ENCODE data around the gene PTP4A1. TPM values are rescaled to one million over a fixed set of nuclear protein-coding genes. Genes with fewer than 3 reads are reported as not detected.

PTP4A1 gene
- total RNA-seq = 28.7 and 30.1 TPM in 2 replicates

GRCh38 chr6:63572044-63572746 lies at the start of gene PTP4A1, which contains the start of gene LOC128125822:
TSS of gene PTP4A1 (plus strand) at chr6:63572480. CDS start at chr6:63576881, 4,401 bp downstream.
TSS of gene LOC128125822 (plus strand) at chr6:63572480.

Other genes starting within 250 kb of the PTP4A1 start
- 52.3 and 53.5 TPM in 2 replicates for gene PHF3, start 63.3 kb downstream of the PTP4A1 start, total RNA-seq

Measured in bronchial smooth muscle cell (primary cell).